Cardiac muscle cell (in vitro differentiated cells and primary cell): ENCODE data around the gene RB1. TPM values are rescaled to one million over a fixed set of nuclear protein-coding genes. Genes with fewer than 3 reads are reported as not detected.
"Not testable (repeated sequence)": the region's sequence is repeated elsewhere in the genome, so short reads cannot be mapped to it uniquely, and the experiment has no call there.

Experiments used
- DNase-seq, 2 donors: peaks; one replicate each; pipeline versions ENCODE4 v3.0.0 to v3.0.0-alpha.2; 2010 to 2017; ENCODE audit warnings: low read depth in 1 of 2, low spot score in 1 of 2
- H3K27ac ChIP-seq: fragments of 200-600 bp; sonication (generic); 2 replicates; pipeline ENCODE4 v1.5.1; 2016
- H3K27me3 ChIP-seq: fragments of 200-600 bp; sonication (generic); 2 replicates; pipeline ENCODE4 v1.6.0; 2016; ENCODE audit warnings: control low read depth
- H3K36me3 ChIP-seq: fragments of 200-600 bp; sonication (generic); 2 replicates; pipeline ENCODE4 v1.5.1; 2016; ENCODE audit warnings: control low read depth
- H3K4me1 ChIP-seq: fragments of 200-600 bp; sonication (generic); 2 replicates; pipeline ENCODE4 v1.8.1; 2017; ENCODE audit warnings: low read depth, mild to moderate bottlenecking, mixed run types
- H3K4me3 ChIP-seq: fragments of 200-600 bp; sonication (generic); 2 replicates; pipeline ENCODE4 v1.5.1; 2016; ENCODE audit warnings: mild to moderate bottlenecking
- H3K9me3 ChIP-seq: fragments of 200-600 bp; sonication (generic); 2 replicates; pipeline ENCODE4 v1.5.1; 2017; ENCODE audit warnings: low read depth, mild to moderate bottlenecking, control low read depth
- polyA plus RNA-seq: library from polyadenylated mRNA; unstranded; fragments of >200 nt; fragmentation: Nextera tagmentation; extraction: Ambion mirVana; gene quantifications from 2 replicates; pipeline ENCODE4 v1.2.1, GENCODE V29; 2016
- total RNA-seq: library from RNA; depleted of rRNA; stranded (reverse); fragments of >200 nt; gene quantifications from 2 replicates; pipeline ENCODE4 v1.2.3, GENCODE V29; 2016
- TF ChIP-seq, protein P1 (sequence below): IDR thresholded peaks from 2 replicates; pipeline ENCODE4 v1.5.1; 2012; ENCODE audit warnings: low read depth, mild to moderate bottlenecking, low read length

RB1 gene
- total and polyA plus RNA-seq, 2 experiments from 2014 or later, result 23.0 to 23.6 TPM

DNA sequence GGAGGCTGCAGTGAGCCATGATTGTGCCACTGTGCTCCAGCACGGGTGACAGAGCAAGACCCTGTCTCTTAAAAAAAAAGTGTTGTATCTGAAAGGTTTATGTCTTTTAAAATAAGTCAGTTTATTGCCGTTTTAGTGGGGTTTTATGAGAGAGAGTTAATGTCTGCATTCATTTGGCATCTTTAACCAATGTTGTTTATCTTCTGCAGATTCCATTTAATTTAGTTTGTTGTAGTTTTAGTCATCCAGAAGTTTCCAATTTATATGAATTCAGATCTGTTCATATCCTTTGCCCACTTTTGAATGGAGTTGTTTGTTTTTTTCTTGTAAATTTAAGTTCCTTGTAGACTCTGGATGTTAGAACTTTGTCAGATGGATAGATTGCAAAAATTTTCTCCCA, 146.1 kb downstream of the RB1 start:
- no peak for DNase-seq
- Histone ChIP-seq H3K27me3 (no peaks in the 10 kb centered on the region), H3K4me1 (no peaks in the 10 kb centered on the region), H3K9me3 (no peaks in the 10 kb centered on the region), H3K4me3 (no peak overlapping the region), H3K36me3 (peaks cover 7% of the 10 kb centered on the region), H3K27ac (no peak overlapping the region)
- TF ChIP-seq, protein P1, sequence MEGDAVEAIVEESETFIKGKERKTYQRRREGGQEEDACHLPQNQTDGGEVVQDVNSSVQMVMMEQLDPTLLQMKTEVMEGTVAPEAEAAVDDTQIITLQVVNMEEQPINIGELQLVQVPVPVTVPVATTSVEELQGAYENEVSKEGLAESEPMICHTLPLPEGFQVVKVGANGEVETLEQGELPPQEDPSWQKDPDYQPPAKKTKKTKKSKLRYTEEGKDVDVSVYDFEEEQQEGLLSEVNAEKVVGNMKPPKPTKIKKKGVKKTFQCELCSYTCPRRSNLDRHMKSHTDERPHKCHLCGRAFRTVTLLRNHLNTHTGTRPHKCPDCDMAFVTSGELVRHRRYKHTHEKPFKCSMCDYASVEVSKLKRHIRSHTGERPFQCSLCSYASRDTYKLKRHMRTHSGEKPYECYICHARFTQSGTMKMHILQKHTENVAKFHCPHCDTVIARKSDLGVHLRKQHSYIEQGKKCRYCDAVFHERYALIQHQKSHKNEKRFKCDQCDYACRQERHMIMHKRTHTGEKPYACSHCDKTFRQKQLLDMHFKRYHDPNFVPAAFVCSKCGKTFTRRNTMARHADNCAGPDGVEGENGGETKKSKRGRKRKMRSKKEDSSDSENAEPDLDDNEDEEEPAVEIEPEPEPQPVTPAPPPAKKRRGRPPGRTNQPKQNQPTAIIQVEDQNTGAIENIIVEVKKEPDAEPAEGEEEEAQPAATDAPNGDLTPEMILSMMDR, result no peak

DNA sequence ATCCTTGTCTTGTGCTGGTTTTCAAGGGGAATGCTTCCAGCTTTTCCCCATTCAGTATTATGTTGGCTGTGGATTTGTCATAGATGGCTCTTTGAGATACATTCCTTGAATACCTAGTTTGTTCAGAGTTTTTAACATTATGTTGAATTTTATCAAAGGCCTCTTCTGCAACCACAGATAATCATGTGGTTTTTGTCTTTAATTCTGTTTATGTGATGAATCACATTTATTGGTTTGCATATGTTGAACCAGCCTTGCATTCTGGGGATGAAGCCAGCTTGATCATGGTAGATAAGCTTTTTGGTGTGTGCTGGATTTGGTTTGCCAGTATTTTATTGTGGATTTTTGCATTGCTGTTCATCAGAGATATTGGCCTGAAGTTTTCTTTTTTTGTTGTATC, 147.6 kb downstream of the RB1 start:
- H3K27me3 ChIP-seq, H3K27ac ChIP-seq, H3K4me3 ChIP-seq, H3K4me1 ChIP-seq, H3K36me3 ChIP-seq, H3K9me3 ChIP-seq: not testable (repeated sequence)
- DNase-seq, result peak in 1 of 2 donors; percentile 22

DNA sequence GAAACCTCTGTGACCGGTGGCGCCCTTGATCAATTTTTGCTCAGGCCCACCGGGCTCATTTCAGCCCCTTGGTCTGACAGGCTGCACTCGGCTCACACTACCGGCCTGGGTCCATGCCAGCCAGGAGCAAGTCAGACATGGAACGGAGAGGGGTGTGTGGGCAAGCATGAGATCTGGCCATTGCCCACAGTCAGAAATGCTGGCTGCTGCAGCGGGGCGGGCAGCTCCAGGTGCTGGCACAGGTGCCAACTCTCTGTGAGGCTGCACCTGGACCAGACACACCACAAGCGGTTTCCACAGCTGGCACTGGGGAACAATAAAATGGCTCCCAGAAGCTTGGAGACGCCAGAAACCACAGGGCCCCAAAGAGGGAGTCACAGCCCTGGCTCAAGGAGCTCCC, 153.0 kb downstream of the RB1 start:
- no peak for DNase-seq
- no peaks in the 10 kb centered on the region for H3K4me1 ChIP-seq
- no peak overlapping the region for H3K4me3 ChIP-seq
- TF ChIP-seq, protein P1, result no peak
- no peaks in the 10 kb centered on the region for H3K9me3 ChIP-seq
- no peaks in the 10 kb centered on the region for H3K27me3 ChIP-seq
- peaks cover 14% of the 10 kb centered on the region for H3K36me3 ChIP-seq
- no peak overlapping the region for H3K27ac ChIP-seq

DNA sequence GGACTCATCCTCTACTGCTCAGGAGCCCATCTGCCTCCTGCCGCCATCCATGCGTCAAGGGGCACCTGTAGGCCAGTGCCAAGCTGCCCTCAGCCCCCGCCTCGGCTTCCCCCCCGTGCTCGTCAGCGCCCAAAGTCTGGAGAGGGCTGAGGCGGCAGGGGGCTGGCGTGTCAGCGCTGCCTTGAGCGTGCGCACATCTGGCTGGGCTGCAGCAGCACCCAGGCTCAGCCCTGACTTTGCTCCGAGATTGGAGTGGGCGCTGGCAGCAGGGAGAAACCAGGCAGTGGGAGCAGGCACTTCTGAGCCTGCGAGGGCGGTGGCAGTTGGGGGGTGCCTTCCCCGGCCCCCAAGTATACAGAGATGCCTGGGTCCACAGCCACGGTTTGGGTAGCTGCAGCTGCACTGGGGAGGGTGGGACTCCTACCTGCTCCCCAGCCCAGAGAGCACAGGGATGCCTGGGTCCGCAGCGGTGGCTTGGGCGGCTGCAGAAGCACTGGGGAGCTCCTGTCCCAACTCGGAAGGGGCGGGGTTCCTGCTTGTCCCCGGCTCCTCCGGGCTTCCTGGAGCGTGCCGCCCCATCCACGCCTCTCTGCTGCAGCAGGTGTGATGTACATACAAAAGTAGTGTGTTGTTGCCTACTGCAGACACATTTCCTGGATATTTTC, 154.2 kb downstream of the RB1 start:
- H3K4me1 ChIP-seq, result no peaks in the 10 kb centered on the region
- TF ChIP-seq, protein P1, result no peak
- no peaks in the 10 kb centered on the region for H3K27me3 ChIP-seq
- DNase-seq, result no peak
- peaks cover 14% of the 10 kb centered on the region for H3K36me3 ChIP-seq
- H3K27ac ChIP-seq, result no peak overlapping the region
- H3K9me3 ChIP-seq, result no peaks in the 10 kb centered on the region
- no peak overlapping the region for H3K4me3 ChIP-seq

DNA sequence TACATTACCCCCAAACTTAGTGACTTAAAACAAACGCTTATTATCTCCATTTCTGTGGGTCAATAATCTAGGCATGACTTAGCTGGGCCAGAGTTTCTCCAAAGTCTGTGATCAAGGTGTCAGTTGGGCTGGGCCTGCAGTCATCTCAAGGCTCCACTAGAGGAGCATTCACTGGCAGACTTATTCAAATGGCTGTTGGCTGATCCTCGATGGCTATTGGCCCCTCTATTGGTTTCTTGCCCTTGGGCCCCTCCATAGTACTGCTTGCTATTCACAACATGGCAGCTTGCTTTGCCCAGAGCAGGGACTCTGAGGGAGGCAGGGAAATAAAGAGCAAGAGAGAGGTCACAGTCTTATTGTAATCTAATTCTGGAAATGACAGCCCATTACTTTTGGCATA, 171.7 kb downstream of the RB1 start:
- H3K36me3 ChIP-seq, result peaks cover 13% of the 10 kb centered on the region
- H3K4me1 ChIP-seq, result no peaks in the 10 kb centered on the region
- no peak for DNase-seq
- no peaks in the 10 kb centered on the region for H3K9me3 ChIP-seq
- no peak overlapping the region for H3K27ac ChIP-seq
- H3K4me3 ChIP-seq, result no peak overlapping the region
- no peaks in the 10 kb centered on the region for H3K27me3 ChIP-seq
- TF ChIP-seq, protein P1, result no peak

DNA sequence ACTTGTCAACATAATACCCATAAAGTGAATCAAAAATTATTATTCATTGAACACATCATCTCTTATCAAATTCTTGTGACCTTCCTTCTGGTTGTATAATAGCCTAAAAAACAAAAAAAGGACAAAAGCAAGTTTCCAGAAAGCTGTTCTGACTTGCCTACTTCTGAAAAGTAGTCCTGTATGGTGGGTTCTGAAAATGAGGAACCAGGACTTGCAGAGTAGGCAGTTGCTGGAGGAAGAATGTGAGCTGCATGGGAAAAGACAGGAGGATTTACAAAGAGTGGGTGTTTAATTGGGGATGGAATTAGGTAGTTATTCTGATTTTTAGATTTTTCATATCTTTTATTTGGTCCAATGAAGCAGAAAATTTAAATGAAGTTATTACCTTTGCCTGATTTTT, 172.7 kb downstream of the RB1 start:
- H3K36me3 ChIP-seq, result peaks cover 13% of the 10 kb centered on the region
- TF ChIP-seq, protein P1, result no peak
- no peaks in the 10 kb centered on the region for H3K9me3 ChIP-seq
- no peak for DNase-seq
- no peak overlapping the region for H3K27ac ChIP-seq
- no peaks in the 10 kb centered on the region for H3K27me3 ChIP-seq
- H3K4me3 ChIP-seq, result no peak overlapping the region
- H3K4me1 ChIP-seq, result no peaks in the 10 kb centered on the region
